HepG2 (cell line): Measurements from ENCODE around the gene MYCBP2. TPM values are rescaled to one million over a fixed set of nuclear protein-coding genes. Genes with fewer than 3 reads are reported as not detected.

Source experiments
- ARID4A ChIP-seq: sonication (generic); formaldehyde crosslinking; IDR thresholded peaks from 2 replicates; pipeline ENCODE4 v1.5.0; 2020; ENCODE audit warnings: mild to moderate bottlenecking, missing genetic modification reagents, borderline replicate concordance
- EP300 ChIP-seq, 3 experiments: sonication (generic) in 1 of 3; formaldehyde crosslinking in 1 of 3; IDR thresholded peaks; 2 replicates each; pipeline versions ENCODE4 v1.5.1 to v1.6.1; 2011 to 2020; ENCODE audit warnings: low read depth in 2 of 3, low read length in 2 of 3, borderline replicate concordance in 1 of 3, improper control_type of control experiment in 1 of 3, mild to moderate bottlenecking in 1 of 3, missing genetic modification reagents in 1 of 3, moderate library complexity in 1 of 3
- MTERF4 ChIP-seq: sonication (generic); formaldehyde crosslinking; IDR thresholded peaks from 2 replicates; pipeline ENCODE4 v1.8.0; 2023; ENCODE audit warnings: mild to moderate bottlenecking, missing genetic modification reagents
- PAX8 ChIP-seq: sonication (generic); formaldehyde crosslinking; IDR thresholded peaks from 2 replicates; pipeline ENCODE4 v1.8.0; 2022; ENCODE audit warnings: mild to moderate bottlenecking, missing genetic modification reagents, borderline replicate concordance
- PLRG1 ChIP-seq: fragments of 450-650 bp; conservative IDR thresholded peaks from 2 replicates; pipeline ENCODE4 v1.6.1; 2016
- SIX4 ChIP-seq: sonication (generic); formaldehyde crosslinking; IDR thresholded peaks from 2 replicates; pipeline ENCODE4 v1.4.0; 2020; ENCODE audit warnings: missing genetic modification reagents
- THRA ChIP-seq: sonication (generic); formaldehyde crosslinking; IDR thresholded peaks from 2 replicates; pipeline ENCODE4 v1.4.0; 2020; ENCODE audit warnings: missing genetic modification reagents, borderline replicate concordance
- ZBTB43 ChIP-seq: sonication (generic); formaldehyde crosslinking; conservative IDR thresholded peaks from 2 replicates; pipeline ENCODE4 v1.4.0; 2020; ENCODE audit warnings: missing genetic modification reagents
- ZNF12 ChIP-seq: sonication (generic); formaldehyde crosslinking; IDR thresholded peaks from 2 replicates; pipeline ENCODE4 v1.5.0; 2020; ENCODE audit warnings: missing genetic modification reagents
- ZNF180 ChIP-seq: sonication (generic); formaldehyde crosslinking; IDR thresholded peaks from 2 replicates; pipeline ENCODE4 v1.4.0; 2020; ENCODE audit warnings: low read depth, missing genetic modification reagents, borderline replicate concordance
- ZNF207 ChIP-seq: fragments of 450-650 bp; IDR thresholded peaks from 2 replicates; pipeline ENCODE4 v1.6.1; 2016; ENCODE audit warnings: antibody characterized with exemption, borderline replicate concordance
- ZNF512 ChIP-seq: sonication (generic); formaldehyde crosslinking; IDR thresholded peaks from 2 replicates; pipeline ENCODE4 v1.4.0; 2020; ENCODE audit warnings: mild to moderate bottlenecking, missing genetic modification reagents
- ZNF576 ChIP-seq: sonication (generic); formaldehyde crosslinking; IDR thresholded peaks from 2 replicates; pipeline ENCODE4 v1.4.0; 2020; ENCODE audit warnings: mild to moderate bottlenecking, missing genetic modification reagents
- ZNF607 ChIP-seq: sonication (generic); formaldehyde crosslinking; IDR thresholded peaks from 2 replicates; pipeline ENCODE4 v1.5.1; 2020; ENCODE audit warnings: missing genetic modification reagents, mild to moderate bottlenecking, borderline replicate concordance
- ZNF777 ChIP-seq: sonication (generic); formaldehyde crosslinking; IDR thresholded peaks from 2 replicates; pipeline ENCODE4 v1.4.0; 2020; ENCODE audit warnings: missing genetic modification reagents
- ZNF883 ChIP-seq: sonication (generic); formaldehyde crosslinking; IDR thresholded peaks from 2 replicates; pipeline ENCODE4 v1.5.1; 2020; ENCODE audit warnings: mild to moderate bottlenecking, missing genetic modification reagents; ENCODE audit errors: not compliant biosample characterization
- ZSCAN30 ChIP-seq: sonication (generic); formaldehyde crosslinking; IDR thresholded peaks from 2 replicates; pipeline ENCODE4 v1.5.0; 2020; ENCODE audit warnings: mild to moderate bottlenecking, missing genetic modification reagents
- polyA plus RNA-seq, 8 experiments: library from polyadenylated mRNA; depleted of rRNA in 3 of 8; stranded (reverse) in 7 of 8; unstranded in 1 of 8; fragments of >200 nt; fragmentation: Illumina TruSeq in 4 of 8; extraction: Trizol in 4 of 8; gene quantifications; 2 replicates each; pipeline versions ENCODE4 v1.2.1 to v1.2.3, GENCODE V29; 2011 to 2016; ENCODE audit warnings: low read depth in 4 of 8, missing spikeins in 1 of 8, mixed read lengths in 1 of 8; ENCODE audit not compliant: insufficient read depth in 1 of 8
- total RNA-seq, 5 experiments: library from RNA; depleted of rRNA; stranded (reverse); fragments of >200 nt; fragmentation: Illumina TruSeq; extraction: Trizol; gene quantifications; 2 replicates each; pipeline ENCODE4 v1.2.3, GENCODE V29; 2016; ENCODE audit warnings: low read depth in 1 of 5

Gene MYCBP2
- total and polyA plus RNA-seq, 2 of the 13 experiments (the other 11 are each of a cell fraction or from before 2014, with no cell fraction given): 16.3 to 35.3 TPM

- TF ChIP-seq ARID4A (CRISPR knock-in tag): peak; percentile 81
- no peak for TF ChIP-seq ZNF12
- peak; percentile 16; the same call in 1 of the 2 replicates for TF ChIP-seq ZNF777 (CRISPR knock-in tag)
- no peak for TF ChIP-seq ZNF180 (CRISPR knock-in tag)
- no peak for TF ChIP-seq THRA (CRISPR knock-in tag)
- no peak for TF ChIP-seq PAX8
- no peak for TF ChIP-seq ZNF576 (CRISPR knock-in tag)
- no peak for TF ChIP-seq PLRG1
- TF ChIP-seq EP300 (IDR thresholded peaks at IDR 0.05; ENCODE audit: low read depth in 2 of 2, low read length in 2 of 2): no peak; a peak in 1 of 4 replicates
- TF ChIP-seq EP300 (CRISPR knock-in tag; IDR thresholded peaks at IDR 0.05; ENCODE audit: borderline replicate concordance): no peak
- TF ChIP-seq ZNF607 (CRISPR knock-in tag): no peak
- no peak; the same call in 1 of the 2 replicates for TF ChIP-seq ZSCAN30
- TF ChIP-seq ZNF512 (CRISPR knock-in tag): no peak
- TF ChIP-seq ZNF207: no peak
- no peak for TF ChIP-seq ZNF883 (CRISPR knock-in tag)
- TF ChIP-seq MTERF4 (CRISPR knock-in tag): peak; percentile 88
- TF ChIP-seq SIX4 (CRISPR knock-in tag): no peak
- TF ChIP-seq ZBTB43 (CRISPR knock-in tag): no peak
Measured at GRCh38 chr13:77329133-77329910, 2.4 kb upstream of the MYCBP2 start (continued).
